GM18508 (cell line): ENCODE data around the gene ATG4B.

ENCODE experiments used
- ATAC-seq: cut with Tn5 transposase; IDR thresholded peaks from one replicate; pipeline ENCODE4 v1.9.1; 2021; ENCODE audit warnings: moderate number of reproducible peaks; ENCODE audit not compliant: insufficient read depth, unreplicated experiment

The ATG4B gene

GRCh38 chr2:241680827-241681599 lies 43.5 kb downstream of the ATG4B start:
- no peak for ATAC-seq

- no peak for ATAC-seq
These were observed 48.8 kb downstream of the ATG4B start for GRCh38 chr2:241686324-241686649.

- ATAC-seq: peak; percentile 51
These were observed 49.3 kb downstream of the ATG4B start, which contains the start of gene DTYMK for GRCh38 chr2:241686650-241687425. DTYMK (minus strand) TSS chr2:241686815; CDS start chr2:241686783, 32 bp downstream.

GRCh38 chr2:241689306-241689705 lies 51.8 kb downstream of the ATG4B start:
- ATAC-seq: no peak

- no peak for ATAC-seq
These were observed 52.8 kb downstream of the ATG4B start for GRCh38 chr2:241690202-241690717.

- ATAC-seq: no peak
These were observed 55.0 kb downstream of the ATG4B start for GRCh38 chr2:241692448-241692847.

- ATAC-seq: no peak
These were observed 58.2 kb downstream of the ATG4B start for GRCh38 chr2:241695651-241696050.

- ATAC-seq: peak; percentile 29
These were observed 63.6 kb downstream of the ATG4B start for GRCh38 chr2:241701149-241701398.

- ATAC-seq: peak; percentile 20
These were observed 64.1 kb downstream of the ATG4B start, which contains the start of gene ING5 for GRCh38 chr2:241701399-241702154. ING5 (plus strand) TSS chr2:241702039; CDS start chr2:241702066, 27 bp downstream.

GRCh38 chr2:241702155-241703031 lies 64.9 kb downstream of the ATG4B start:
- ATAC-seq: peak; percentile 43

GRCh38 chr2:241703032-241703604 lies 65.6 kb downstream of the ATG4B start:
- no peak for ATAC-seq

GRCh38 chr2:241706537-241706936 lies 69.0 kb downstream of the ATG4B start:
- ATAC-seq: no peak

GRCh38 chr2:241708879-241709278 lies 71.4 kb downstream of the ATG4B start:
- ATAC-seq: no peak

- no peak for ATAC-seq
These were observed 81.6 kb downstream of the ATG4B start for GRCh38 chr2:241719093-241719492.

- ATAC-seq: no peak
These were observed 82.6 kb downstream of the ATG4B start for GRCh38 chr2:241720099-241720498.

GRCh38 chr2:241720560-241720959 lies 83.1 kb downstream of the ATG4B start:
- no peak for ATAC-seq

GRCh38 chr2:241721852-241722251 lies 84.4 kb downstream of the ATG4B start:
- ATAC-seq: no peak

- no peak for ATAC-seq
These were observed 85.5 kb downstream of the ATG4B start for GRCh38 chr2:241722896-241723454.
